Activated naive CD4-positive, alpha-beta T cell treated with anti-CD3 and anti-CD28 coated beads, Interleukin-2, amount 50 U/mL, for 72 hours (primary cell): ENCODE data around the gene AREG. TPM values are rescaled to one million over a fixed set of nuclear protein-coding genes. Genes with fewer than 3 reads are reported as not detected.

Experiments used
- ATAC-seq, 2 donors: fragments of 150-1000 bp; cut with Tn5 transposase; 2 replicates each; pipeline ENCODE4 v1.10.0; 2021; ENCODE audit warnings: mild to moderate bottlenecking in 2 of 2, moderate library complexity in 2 of 2
- DNase-seq, 2 donors: peaks; one replicate each; pipeline ENCODE4 v3.0.0; 2021 to 2022; ENCODE audit warnings: low spot score in 2 of 2
- H3K27ac Mint-ChIP-seq, 2 donors: one replicate each; pipeline ENCODE4 v1.8.0; 2022; ENCODE audit warnings: mild to moderate bottlenecking in 2 of 2, mixed read lengths in 2 of 2
- H3K36me3 Mint-ChIP-seq, 2 donors: one replicate each; pipeline ENCODE4 v1.8.0; 2022; ENCODE audit warnings: mixed read lengths in 2 of 2
- H3K9me3 Mint-ChIP-seq, 2 donors: one replicate each; pipeline ENCODE4 v1.8.0; 2022; ENCODE audit warnings: mixed read lengths in 2 of 2
- total RNA-seq, 2 donors: library from RNA; stranded (reverse); gene quantifications; one replicate each; pipeline ENCODE4 v1.2.3, GENCODE V29; 2022

The AREG gene
- total RNA-seq, 2 donors from 2014 or later = 0.49 to 2.1 TPM

GRCh38 chr4:74423104-74423503 is 21.8 kb upstream of the AREG start:
- no peaks in the 10 kb centered on the region for H3K36me3 Mint-ChIP-seq
- H3K27ac Mint-ChIP-seq = no peak overlapping the region
- DNase-seq (no peak), ATAC-seq (no peak)
- no peaks in the 10 kb centered on the region for H3K9me3 Mint-ChIP-seq

DNA sequence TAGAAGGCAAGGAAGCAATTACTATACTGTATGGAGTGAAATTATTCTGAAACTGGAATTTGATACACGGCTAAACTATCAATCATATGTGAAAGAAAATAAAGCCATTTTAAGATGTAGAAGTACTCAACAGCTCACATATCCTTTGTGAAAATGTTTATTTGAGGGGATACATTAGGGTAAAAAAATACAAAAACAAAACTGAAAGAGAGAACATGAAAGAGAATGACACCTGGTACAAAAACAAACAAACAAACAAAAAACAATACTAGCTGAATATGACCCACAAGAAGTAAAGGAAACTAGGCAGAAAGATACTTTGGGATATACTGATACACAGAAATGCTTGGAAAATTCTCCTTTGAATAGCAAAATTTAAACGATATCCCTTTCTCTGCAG is 20.8 kb upstream of the AREG start:
- H3K27ac Mint-ChIP-seq = no peak overlapping the region
- no peak for DNase-seq
- H3K9me3 Mint-ChIP-seq = no peaks in the 10 kb centered on the region
- no peaks in the 10 kb centered on the region for H3K36me3 Mint-ChIP-seq
- ATAC-seq = no peak

DNA sequence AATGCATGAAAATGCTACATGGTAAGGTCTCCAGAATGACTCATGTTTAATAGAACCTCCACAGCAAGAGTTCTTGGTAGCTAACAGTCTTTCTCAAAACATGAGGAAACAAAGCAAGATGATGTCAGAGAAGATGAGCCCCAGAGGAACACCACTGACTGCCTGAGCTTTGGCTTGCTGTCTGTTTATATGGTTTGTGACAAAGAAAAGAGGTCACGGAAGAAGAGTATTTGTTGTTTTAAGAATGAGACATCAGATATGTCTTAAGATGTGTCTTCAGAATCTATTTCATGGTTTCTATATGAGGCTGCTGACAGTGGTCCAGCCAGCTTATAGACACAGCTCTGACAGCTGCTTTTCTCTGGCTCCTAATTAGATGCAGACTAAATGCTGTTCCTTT is 18.8 kb upstream of the AREG start:
- ATAC-seq (peak in 1 of 2 donors; percentile 85), DNase-seq (no peak)
- H3K27ac Mint-ChIP-seq = no peak overlapping the region
- H3K36me3 Mint-ChIP-seq = no peaks in the 10 kb centered on the region
- H3K9me3 Mint-ChIP-seq = no peaks in the 10 kb centered on the region

DNA sequence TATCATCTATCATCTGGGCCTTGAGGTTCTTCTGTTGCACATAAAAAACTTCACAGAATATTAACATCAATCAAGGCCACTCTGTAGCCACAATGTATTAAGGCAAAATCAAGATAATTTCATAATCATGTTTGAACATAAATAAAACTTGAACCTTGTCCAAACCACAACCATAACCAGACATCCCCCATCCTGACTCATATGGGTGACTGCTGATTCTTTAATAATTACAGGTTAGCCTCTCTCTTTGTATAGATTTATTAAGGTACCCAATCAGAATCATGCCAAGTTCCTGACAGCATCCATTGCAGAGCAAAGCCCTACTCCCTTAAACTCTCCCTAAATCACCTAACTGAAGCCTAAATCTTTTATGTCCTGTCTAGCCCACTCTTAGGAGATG is 16.7 kb upstream of the AREG start:
- no peak for ATAC-seq
- Mint-ChIP-seq H3K9me3 (no peaks in the 10 kb centered on the region), H3K27ac (no peak overlapping the region), H3K36me3 (no peaks in the 10 kb centered on the region)
- no peak for DNase-seq

DNA sequence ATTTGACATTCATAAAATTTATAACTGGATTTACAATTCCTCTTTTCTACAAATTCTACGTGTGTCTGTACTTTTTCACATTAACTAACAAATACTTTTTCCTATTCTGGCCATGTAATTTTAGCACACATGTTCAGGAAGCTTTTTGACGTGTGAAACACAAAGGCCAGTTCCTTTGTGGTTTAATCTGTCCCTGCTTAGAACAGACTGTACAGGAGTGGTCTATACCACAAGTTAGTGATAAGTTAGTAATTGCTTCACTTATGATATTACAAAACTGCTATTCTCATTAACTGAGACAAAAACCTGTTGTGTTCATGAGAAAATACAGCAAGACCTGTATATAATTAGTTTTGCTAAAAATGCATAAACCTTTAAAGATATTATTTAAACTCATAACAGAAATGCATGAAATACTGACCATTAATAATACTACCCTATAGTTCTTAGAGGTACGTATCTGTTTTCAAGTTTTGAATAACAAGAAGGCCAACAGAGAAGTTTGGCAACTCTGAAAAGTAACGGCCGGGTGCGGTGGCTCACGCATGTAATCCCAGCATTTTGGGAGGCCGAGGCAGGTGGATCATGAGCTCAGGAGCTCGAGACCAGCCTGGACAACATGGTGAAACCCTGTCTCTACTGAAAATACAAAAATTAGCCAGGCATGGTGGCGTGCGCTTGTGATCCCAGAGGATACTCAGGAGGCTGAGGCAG is 13.7 kb upstream of the AREG start:
- ATAC-seq = no peak
- DNase-seq = no peak
- Mint-ChIP-seq H3K27ac (no peak overlapping the region), H3K9me3 (no peaks in the 10 kb centered on the region), H3K36me3 (no peaks in the 10 kb centered on the region)

GRCh38 chr4:74433043-74433442 is 11.9 kb upstream of the AREG start:
- Mint-ChIP-seq H3K9me3 (no peaks in the 10 kb centered on the region), H3K27ac (no peak overlapping the region)
- ATAC-seq = no peak

GRCh38 chr4:74433541-74434172 is 11.3 kb upstream of the AREG start:
- no peaks in the 10 kb centered on the region for H3K36me3 Mint-ChIP-seq
- no peaks in the 10 kb centered on the region for H3K9me3 Mint-ChIP-seq
- DNase-seq = no peak
- no peak overlapping the region for H3K27ac Mint-ChIP-seq
- ATAC-seq = no peak

More at GRCh38 chr4:74433043-74433442, 11.9 kb upstream of the AREG start:
- H3K36me3 Mint-ChIP-seq = no peaks in the 10 kb centered on the region
- no peak for DNase-seq

GRCh38 chr4:74435296-74435695 is 9.6 kb upstream of the AREG start:
- no peak for DNase-seq
- Mint-ChIP-seq H3K36me3 (no peaks in the 10 kb centered on the region), H3K9me3 (peaks cover 0 to 4% of the 10 kb centered on the region in 2 donors)

DNA sequence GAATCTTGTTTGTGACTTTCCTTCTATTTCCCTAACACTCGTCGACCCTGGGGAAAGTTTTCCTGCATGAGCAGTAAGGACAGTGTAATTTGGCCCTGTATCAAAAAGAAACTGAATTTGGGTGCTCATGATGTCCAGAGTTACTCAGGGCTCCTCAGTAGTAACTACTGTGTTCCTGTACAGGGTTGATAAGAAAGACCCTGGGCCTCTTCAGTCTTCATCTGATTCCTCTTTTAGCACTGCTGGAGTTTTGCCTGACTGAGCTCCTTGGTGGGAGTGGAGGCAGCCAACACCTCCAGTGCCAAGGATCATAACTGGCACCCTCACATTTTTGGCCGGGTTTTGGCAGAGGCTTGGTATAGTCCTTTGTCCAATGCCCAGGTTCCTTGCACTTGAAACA is 7.1 kb upstream of the AREG start:
- DNase-seq = no peak
- ATAC-seq = no peak
- no peaks in the 10 kb centered on the region for H3K36me3 Mint-ChIP-seq
- no peak overlapping the region for H3K27ac Mint-ChIP-seq
- H3K9me3 Mint-ChIP-seq = peaks cover 0 to 4% of the 10 kb centered on the region in 2 donors

More at GRCh38 chr4:74435296-74435695, 9.6 kb upstream of the AREG start:
- ATAC-seq = no peak
- H3K27ac Mint-ChIP-seq = no peak overlapping the region

DNA sequence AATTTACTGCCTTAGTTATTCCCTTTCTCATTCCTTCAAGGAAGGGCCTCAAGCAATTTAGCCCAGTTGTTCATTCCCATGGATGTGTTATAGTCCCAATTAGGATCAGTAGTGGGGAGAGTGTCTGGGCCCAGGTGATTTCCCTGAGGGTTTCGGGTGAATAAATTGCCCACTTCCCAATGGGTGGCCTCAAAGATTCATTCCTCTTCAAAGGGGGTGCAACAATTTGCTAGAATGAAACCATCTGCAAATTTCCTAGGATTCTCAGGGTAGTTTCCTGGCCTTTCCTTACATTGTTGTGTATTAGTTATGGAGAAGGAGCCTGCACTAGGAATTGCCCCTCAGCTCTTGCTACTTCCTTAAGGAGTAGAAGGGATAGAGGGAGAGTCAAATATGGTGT is 6.3 kb upstream of the AREG start:
- H3K36me3 Mint-ChIP-seq = no peaks in the 10 kb centered on the region
- DNase-seq (no peak), ATAC-seq (no peak)
- peaks cover 0 to 4% of the 10 kb centered on the region in 2 donors for H3K9me3 Mint-ChIP-seq
- no peak overlapping the region for H3K27ac Mint-ChIP-seq

DNA sequence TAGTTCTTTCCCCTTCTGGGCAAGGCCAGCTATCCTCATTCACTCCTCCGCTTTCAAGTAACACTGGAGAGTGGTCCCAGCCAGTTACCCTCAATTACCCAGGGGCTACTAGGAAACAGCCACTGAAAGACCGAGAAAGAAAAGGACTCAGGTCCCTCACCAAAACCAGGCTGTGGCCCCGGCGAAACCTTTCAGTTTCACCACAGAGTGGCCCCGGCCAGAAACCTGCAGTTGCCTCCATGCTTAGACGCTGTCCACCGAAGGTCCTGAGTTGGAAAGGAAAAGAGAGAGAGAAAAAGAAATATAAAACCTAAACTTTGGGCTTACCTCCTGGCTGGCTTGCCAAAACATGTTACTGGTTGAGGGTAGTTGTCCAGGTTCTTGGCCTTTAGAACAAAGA is 5.0 kb upstream of the AREG start:
- no peak overlapping the region for H3K27ac Mint-ChIP-seq
- no peak for ATAC-seq
- peaks cover 0 to 4% of the 10 kb centered on the region in 2 donors for H3K9me3 Mint-ChIP-seq
- H3K36me3 Mint-ChIP-seq = no peaks in the 10 kb centered on the region
- DNase-seq = no peak

DNA sequence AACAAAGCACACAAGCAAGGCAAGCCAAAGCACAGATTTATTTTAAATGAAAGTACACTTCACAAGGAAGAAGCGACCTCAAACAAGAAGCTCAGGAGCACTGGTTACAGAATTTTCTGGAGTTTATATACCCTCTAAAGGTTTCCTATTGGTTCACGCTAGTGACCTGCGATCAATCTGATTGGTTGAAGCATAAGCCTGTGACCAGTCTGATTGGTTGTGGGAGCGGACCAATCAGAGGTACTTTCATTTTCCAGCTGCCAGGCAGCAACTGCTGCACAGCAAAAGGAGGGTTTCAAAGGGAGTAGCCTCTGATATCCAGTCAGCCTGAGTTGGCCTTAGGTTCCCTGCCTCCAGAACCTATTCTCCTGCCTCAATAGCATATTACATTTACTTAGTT is 4.6 kb upstream of the AREG start:
- DNase-seq (no peak), ATAC-seq (no peak)
- Mint-ChIP-seq H3K9me3 (peaks cover 0 to 4% of the 10 kb centered on the region in 2 donors), H3K27ac (no peak overlapping the region), H3K36me3 (no peaks in the 10 kb centered on the region)

DNA sequence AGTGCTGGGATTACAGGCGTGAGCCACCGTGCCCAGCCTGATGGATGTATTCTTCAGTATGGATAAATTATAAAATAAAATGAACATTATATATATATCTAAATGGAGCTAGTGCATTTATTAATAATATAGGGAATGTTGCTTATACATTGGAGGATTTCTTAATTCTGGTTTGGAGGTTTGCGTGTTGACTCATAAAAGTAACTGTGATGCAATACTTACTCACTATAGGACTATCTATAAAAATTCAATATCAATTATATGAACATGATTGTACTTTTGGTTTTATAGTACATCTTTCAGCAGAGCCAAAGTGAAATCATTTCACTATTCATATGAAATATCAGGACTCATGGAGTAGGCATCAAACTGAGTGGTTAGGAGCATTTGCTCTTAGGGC is 3.2 kb upstream of the AREG start:
- Mint-ChIP-seq H3K36me3 (no peaks in the 10 kb centered on the region), H3K9me3 (peaks cover 0 to 4% of the 10 kb centered on the region in 2 donors), H3K27ac (no peak overlapping the region)
- ATAC-seq = no peak
- no peak for DNase-seq

DNA sequence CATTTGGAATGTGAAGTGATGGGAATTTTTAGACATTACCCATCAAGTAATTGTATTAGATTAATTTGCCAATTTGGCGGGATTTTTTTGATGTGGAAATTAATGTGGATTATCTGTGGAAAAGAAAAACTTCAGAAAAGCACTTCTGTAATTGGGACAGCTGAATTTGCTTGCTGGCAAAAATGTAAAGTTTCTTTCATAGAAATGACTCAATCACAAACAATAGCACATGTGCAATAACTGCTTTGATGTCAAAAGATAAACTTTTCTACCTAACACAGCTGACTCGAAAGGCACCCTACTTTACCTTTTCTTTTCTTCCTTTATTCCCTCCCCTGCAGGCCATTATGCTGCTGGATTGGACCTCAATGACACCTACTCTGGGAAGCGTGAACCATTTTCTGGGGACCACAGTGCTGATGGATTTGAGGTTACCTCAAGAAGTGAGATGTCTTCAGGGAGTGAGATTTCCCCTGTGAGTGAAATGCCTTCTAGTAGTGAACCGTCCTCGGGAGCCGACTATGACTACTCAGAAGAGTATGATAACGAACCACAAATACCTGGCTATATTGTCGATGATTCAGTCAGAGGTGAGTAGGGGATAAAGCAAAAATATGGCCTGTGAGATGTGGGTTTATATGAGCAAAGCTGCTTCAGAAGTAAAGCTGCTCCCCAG is 1.4 kb downstream of the AREG start:
- Mint-ChIP-seq H3K27ac (no peak overlapping the region), H3K9me3 (no peaks in the 10 kb centered on the region), H3K36me3 (no peaks in the 10 kb centered on the region)
- ATAC-seq (no peak), DNase-seq (no peak)

DNA sequence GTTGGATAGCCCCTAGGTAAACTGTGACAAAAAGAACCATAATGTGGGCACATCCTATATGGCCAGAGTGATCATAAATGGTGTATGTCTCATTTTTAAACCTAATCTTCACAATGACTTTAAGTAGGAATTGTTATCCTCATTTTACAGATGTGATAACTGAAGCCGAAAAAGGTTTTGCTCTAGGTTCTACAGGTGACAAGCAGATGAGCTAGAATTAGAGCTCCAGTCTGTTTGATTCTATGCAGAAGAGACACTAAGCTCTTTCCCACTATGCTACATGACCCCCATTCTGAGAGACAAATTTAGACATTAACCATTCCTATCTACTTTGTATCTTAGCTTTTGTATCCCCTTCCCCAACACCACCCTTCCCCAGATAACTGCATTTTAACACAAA is 2.0 kb downstream of the AREG start:
- no peak for DNase-seq
- no peak for ATAC-seq
- Mint-ChIP-seq H3K9me3 (no peaks in the 10 kb centered on the region), H3K27ac (no peak overlapping the region), H3K36me3 (no peaks in the 10 kb centered on the region)

DNA sequence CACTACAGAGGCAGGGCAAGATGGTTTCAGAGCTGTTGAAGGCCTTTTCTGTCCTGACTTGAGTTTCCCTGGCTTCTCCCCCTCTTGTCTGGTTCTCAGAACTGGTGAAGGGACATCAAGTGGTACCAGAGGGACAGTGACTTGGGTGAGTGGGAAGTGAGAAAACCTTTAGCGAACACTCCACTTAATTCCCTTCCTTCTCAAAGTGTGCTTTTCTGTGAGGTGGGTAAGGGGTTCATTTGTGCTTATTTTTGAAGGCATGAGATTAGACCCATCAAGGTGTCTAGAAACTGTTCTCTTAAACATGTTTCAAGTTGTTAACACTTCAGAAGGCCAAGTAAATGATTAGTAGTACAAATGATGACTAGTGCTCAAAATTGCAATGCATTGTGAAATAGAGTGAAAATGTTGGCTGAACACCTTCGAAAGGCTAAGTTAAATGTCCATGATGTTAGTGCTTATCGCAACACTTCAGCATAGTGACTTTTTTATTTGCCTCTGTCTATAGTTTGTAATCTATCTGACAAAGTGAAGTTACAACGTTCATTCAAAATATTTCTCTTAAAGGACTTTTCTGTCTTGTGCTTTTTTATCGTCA is 2.8 kb downstream of the AREG start:
- Mint-ChIP-seq H3K9me3 (no peaks in the 10 kb centered on the region), H3K36me3 (peaks cover 0 to under 1% of the 10 kb centered on the region in 2 donors), H3K27ac (no peak overlapping the region)
- ATAC-seq (no peak), DNase-seq (no peak)

GRCh38 chr4:74449571-74450297 is 4.8 kb downstream of the AREG start:
- no peak for ATAC-seq

More at GRCh38 chr4:74449571-74450297, 4.8 kb downstream of the AREG start:
- no peaks in the 10 kb centered on the region for H3K9me3 Mint-ChIP-seq
- peaks cover 0 to 7% of the 10 kb centered on the region in 2 donors for H3K36me3 Mint-ChIP-seq
- no peak for DNase-seq
- H3K27ac Mint-ChIP-seq = no peak overlapping the region
